A549 (cell line): ENCODE measurements around the gene CFLAR.

ENCODE experiments used
- EHMT2 ChIP-seq: fragments of 200-600 bp; sonication (generic); IDR thresholded peaks from 2 replicates; pipeline ENCODE4 v1.6.1; 2016; ENCODE audit warnings: antibody characterized with exemption, low read depth, mild to moderate bottlenecking, moderate library complexity
- ELK1 ChIP-seq: fragments of 150-350 bp; IDR thresholded peaks from 2 replicates; pipeline ENCODE4 v1.6.1; 2014; ENCODE audit warnings: low read depth, mild to moderate bottlenecking, low read length
- MAX ChIP-seq: IDR thresholded peaks from 2 replicates; pipeline ENCODE4 v1.6.1; 2012
- MYC ChIP-seq: IDR thresholded peaks from 2 replicates; pipeline ENCODE4 v1.6.1; 2012; ENCODE audit warnings: mild to moderate bottlenecking, inconsistent platforms, low read length, improper control_type of control experiment, borderline replicate concordance
- NFE2L2 ChIP-seq: fragments of 150-350 bp; conservative IDR thresholded peaks from 2 replicates; pipeline ENCODE4 v1.6.1; 2014; ENCODE audit warnings: low read length
- NR3C1 ChIP-seq: fragments of >200 bp; sonication (Bioruptor Twin); formaldehyde crosslinking; IDR thresholded peaks from 3 replicates; pipeline ENCODE4 v1.6.1; 2017
- PHF8 ChIP-seq: fragments of 200-600 bp; sonication (generic); IDR thresholded peaks from 2 replicates; pipeline ENCODE4 v1.6.1; 2016; ENCODE audit warnings: low read depth, mild to moderate bottlenecking, antibody characterized with exemption, moderate library complexity, borderline replicate concordance
- POLR2A ChIP-seq: IDR thresholded peaks from 2 replicates; pipeline ENCODE4 v1.6.1; 2012; ENCODE audit warnings: mild to moderate bottlenecking, low read length
- RCOR1 ChIP-seq: fragments of 150-350 bp; IDR thresholded peaks from 2 replicates; pipeline ENCODE4 v1.6.1; 2014; ENCODE audit warnings: antibody characterized with exemption, low read length, low read depth
- TF ChIP-seq, protein P1 (sequence below): fragments of >200 bp; sonication (Bioruptor Twin); formaldehyde crosslinking; IDR thresholded peaks from 3 replicates; pipeline ENCODE4 v1.5.1; 2016
- TF ChIP-seq, protein P2 (sequence below): fragments of 200-600 bp; sonication (generic); IDR thresholded peaks from 2 replicates; pipeline ENCODE4 v1.6.1; 2016; ENCODE audit warnings: antibody characterized with exemption, mild to moderate bottlenecking, moderate library complexity
- TF ChIP-seq, protein P3 (sequence below): fragments of 450-650 bp; IDR thresholded peaks from 2 replicates; pipeline ENCODE4 v1.6.1; 2014; ENCODE audit warnings: antibody characterized with exemption

GRCh38 chr2:201200345-201200744 lies 84.4 kb downstream of the CFLAR start:
- TF ChIP-seq NR3C1 (no peak), PHF8 (no peak), MYC (no peak), RCOR1 (no peak), POLR2A (no peak), MAX (no peak), EHMT2 (no peak), NFE2L2 (no peak), ELK1 (no peak)
- TF ChIP-seq, protein P1, sequence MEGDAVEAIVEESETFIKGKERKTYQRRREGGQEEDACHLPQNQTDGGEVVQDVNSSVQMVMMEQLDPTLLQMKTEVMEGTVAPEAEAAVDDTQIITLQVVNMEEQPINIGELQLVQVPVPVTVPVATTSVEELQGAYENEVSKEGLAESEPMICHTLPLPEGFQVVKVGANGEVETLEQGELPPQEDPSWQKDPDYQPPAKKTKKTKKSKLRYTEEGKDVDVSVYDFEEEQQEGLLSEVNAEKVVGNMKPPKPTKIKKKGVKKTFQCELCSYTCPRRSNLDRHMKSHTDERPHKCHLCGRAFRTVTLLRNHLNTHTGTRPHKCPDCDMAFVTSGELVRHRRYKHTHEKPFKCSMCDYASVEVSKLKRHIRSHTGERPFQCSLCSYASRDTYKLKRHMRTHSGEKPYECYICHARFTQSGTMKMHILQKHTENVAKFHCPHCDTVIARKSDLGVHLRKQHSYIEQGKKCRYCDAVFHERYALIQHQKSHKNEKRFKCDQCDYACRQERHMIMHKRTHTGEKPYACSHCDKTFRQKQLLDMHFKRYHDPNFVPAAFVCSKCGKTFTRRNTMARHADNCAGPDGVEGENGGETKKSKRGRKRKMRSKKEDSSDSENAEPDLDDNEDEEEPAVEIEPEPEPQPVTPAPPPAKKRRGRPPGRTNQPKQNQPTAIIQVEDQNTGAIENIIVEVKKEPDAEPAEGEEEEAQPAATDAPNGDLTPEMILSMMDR = no peak
- TF ChIP-seq, protein P2, sequence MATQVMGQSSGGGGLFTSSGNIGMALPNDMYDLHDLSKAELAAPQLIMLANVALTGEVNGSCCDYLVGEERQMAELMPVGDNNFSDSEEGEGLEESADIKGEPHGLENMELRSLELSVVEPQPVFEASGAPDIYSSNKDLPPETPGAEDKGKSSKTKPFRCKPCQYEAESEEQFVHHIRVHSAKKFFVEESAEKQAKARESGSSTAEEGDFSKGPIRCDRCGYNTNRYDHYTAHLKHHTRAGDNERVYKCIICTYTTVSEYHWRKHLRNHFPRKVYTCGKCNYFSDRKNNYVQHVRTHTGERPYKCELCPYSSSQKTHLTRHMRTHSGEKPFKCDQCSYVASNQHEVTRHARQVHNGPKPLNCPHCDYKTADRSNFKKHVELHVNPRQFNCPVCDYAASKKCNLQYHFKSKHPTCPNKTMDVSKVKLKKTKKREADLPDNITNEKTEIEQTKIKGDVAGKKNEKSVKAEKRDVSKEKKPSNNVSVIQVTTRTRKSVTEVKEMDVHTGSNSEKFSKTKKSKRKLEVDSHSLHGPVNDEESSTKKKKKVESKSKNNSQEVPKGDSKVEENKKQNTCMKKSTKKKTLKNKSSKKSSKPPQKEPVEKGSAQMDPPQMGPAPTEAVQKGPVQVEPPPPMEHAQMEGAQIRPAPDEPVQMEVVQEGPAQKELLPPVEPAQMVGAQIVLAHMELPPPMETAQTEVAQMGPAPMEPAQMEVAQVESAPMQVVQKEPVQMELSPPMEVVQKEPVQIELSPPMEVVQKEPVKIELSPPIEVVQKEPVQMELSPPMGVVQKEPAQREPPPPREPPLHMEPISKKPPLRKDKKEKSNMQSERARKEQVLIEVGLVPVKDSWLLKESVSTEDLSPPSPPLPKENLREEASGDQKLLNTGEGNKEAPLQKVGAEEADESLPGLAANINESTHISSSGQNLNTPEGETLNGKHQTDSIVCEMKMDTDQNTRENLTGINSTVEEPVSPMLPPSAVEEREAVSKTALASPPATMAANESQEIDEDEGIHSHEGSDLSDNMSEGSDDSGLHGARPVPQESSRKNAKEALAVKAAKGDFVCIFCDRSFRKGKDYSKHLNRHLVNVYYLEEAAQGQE = no peak
- TF ChIP-seq, protein P3, sequence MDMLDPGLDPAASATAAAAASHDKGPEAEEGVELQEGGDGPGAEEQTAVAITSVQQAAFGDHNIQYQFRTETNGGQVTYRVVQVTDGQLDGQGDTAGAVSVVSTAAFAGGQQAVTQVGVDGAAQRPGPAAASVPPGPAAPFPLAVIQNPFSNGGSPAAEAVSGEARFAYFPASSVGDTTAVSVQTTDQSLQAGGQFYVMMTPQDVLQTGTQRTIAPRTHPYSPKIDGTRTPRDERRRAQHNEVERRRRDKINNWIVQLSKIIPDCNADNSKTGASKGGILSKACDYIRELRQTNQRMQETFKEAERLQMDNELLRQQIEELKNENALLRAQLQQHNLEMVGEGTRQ = no peak
